Caco-2 (cell line): ENCODE results near the gene FAM53A. TPM values are rescaled to one million over a fixed set of nuclear protein-coding genes. Genes with fewer than 3 reads are reported as not detected.
A peak's percentile ranks its signal among the peaks of the same experiment; 100 is the strongest.

Source experiments
- BruUV-seq: library from RNA; stranded (reverse); fragments of 400-500 nt; replicated peaks from 2 replicates; lab custom pipeline; 2021; lab: Mats Ljungman, UMichigan
- CTCF ChIA-PET: fragments of 300-600 bp; sonication (Branson Sonifier 250); formaldehyde crosslinking; loops from one replicate; lab custom pipeline; 2022; ENCODE audit warnings: antibody characterized with exemption; lab: Charles Lee
- POLR2A ChIA-PET: fragments of 300-600 bp; sonication (Branson Sonifier 250); formaldehyde crosslinking; loops from one replicate; lab custom pipeline; 2022; ENCODE audit warnings: antibody characterized with exemption; lab: Charles Lee
- DNase-seq, 2 experiments: peaks; one replicate each; pipeline versions ENCODE4 v3.0.0 to v3.0.0-alpha.2; 2020 to 2022
- H3K27me3 ChIP-seq: replicated peaks from 2 replicates; pipeline ENCODE4 v1.6.0; 2011; ENCODE audit warnings: low read length; ENCODE audit not compliant: control insufficient read depth, insufficient read depth
- H3K36me3 ChIP-seq: 2 replicates; pipeline ENCODE4 v1.5.1; 2011; ENCODE audit warnings: low read length; ENCODE audit not compliant: control insufficient read depth, insufficient read depth
- H3K4me1 ChIP-seq: fragments of 250-450 bp; sonication (Bioruptor Pico); 2 replicates; pipeline ENCODE4 v1.5.1; 2020; ENCODE audit warnings: mild to moderate bottlenecking
- H3K4me3 ChIP-seq: 2 replicates; pipeline ENCODE4 v1.5.1; 2011; ENCODE audit warnings: low read depth, mild to moderate bottlenecking, control low read depth, low read length
- H3K9me3 ChIP-seq: fragments of 250-450 bp; sonication (Bioruptor Pico); 2 replicates; pipeline ENCODE4 v1.5.1; 2020; ENCODE audit warnings: mild to moderate bottlenecking, moderate library complexity
- H3K27ac Mint-ChIP-seq: one replicate; pipeline ENCODE4 v1.8.0; 2022; ENCODE audit warnings: mixed read lengths; ENCODE audit not compliant: unreplicated experiment
- H3K27me3 Mint-ChIP-seq: one replicate; pipeline ENCODE4 v1.8.0; 2022; ENCODE audit warnings: mixed read lengths; ENCODE audit not compliant: insufficient read depth, unreplicated experiment
- H3K36me3 Mint-ChIP-seq: one replicate; pipeline ENCODE4 v1.8.0; 2022; ENCODE audit warnings: mild to moderate bottlenecking, mixed read lengths; ENCODE audit not compliant: insufficient read depth, unreplicated experiment
- H3K4me1 Mint-ChIP-seq: one replicate; pipeline ENCODE4 v1.8.0; 2022; ENCODE audit warnings: low read depth, mixed read lengths; ENCODE audit not compliant: unreplicated experiment
- H3K4me3 Mint-ChIP-seq: one replicate; pipeline ENCODE4 v1.8.0; 2022; ENCODE audit warnings: mild to moderate bottlenecking, moderate library complexity, mixed read lengths; ENCODE audit not compliant: unreplicated experiment
- H3K9me3 Mint-ChIP-seq: one replicate; pipeline ENCODE4 v1.8.0; 2022; ENCODE audit warnings: mixed read lengths; ENCODE audit not compliant: unreplicated experiment
- CTCF ChIP-seq, 2 experiments: fragments of 200-600 bp in 1 of 2; IDR thresholded peaks; 1 replicate in 1 of 2; 2 replicates in 1 of 2; pipeline versions ENCODE4 v1.5.1 to v1.8.0; 2011 to 2022; ENCODE audit warnings: antibody characterized with exemption in 1 of 2, control low read depth in 1 of 2, inconsistent platforms in 1 of 2, low read depth in 1 of 2, low read length in 1 of 2, mild to moderate bottlenecking in 1 of 2, moderate library complexity in 1 of 2; ENCODE audit not compliant: insufficient read depth in 1 of 2, severe bottlenecking in 1 of 2, unreplicated experiment in 1 of 2
- intact Hi-C: fragments of 100-400 bp; cut with micrococcal nuclease; formaldehyde crosslinking; loops from one replicate; pipeline ENCODE4 v1.10.0; 2022; ENCODE audit not compliant: unreplicated experiment
- total RNA-seq: library from RNA; stranded (reverse); gene quantifications from 2 replicates; pipeline ENCODE4 v1.2.3, GENCODE V29; 2022

FAM53A gene
- total RNA-seq, 1 experiment from 2014 or later, result 4.1 TPM

- CTCF ChIA-PET, result interaction anchor here (1.1 kb wide), 1 partner anchor 27 kb away, joined by 3 read pairs; no protein-coding TSS in a partner anchor
- POLR2A ChIA-PET, result no interaction called here
- no TSS peak for BruUV-seq
- Histone ChIP-seq H3K9me3 (no peaks in the 10 kb centered on the region), H3K4me1 (no peaks in the 10 kb centered on the region), H3K36me3 (peaks cover 3% of the 10 kb centered on the region), H3K27me3 (no peaks in the 10 kb centered on the region), H3K4me3 (no peak overlapping the region)
- DNase-seq, result no peak
- Mint-ChIP-seq H3K36me3 (peaks cover 100% of the 10 kb centered on the region), H3K4me1 (no peaks in the 10 kb centered on the region), H3K9me3 (no peaks in the 10 kb centered on the region), H3K27ac (no peak overlapping the region), H3K4me3 (no peak overlapping the region), H3K27me3 (no peaks in the 10 kb centered on the region)
- intact Hi-C loops, result no loop called here
- no peak for TF ChIP-seq CTCF (IDR thresholded peaks at IDR 0.05; ENCODE audit: insufficient read depth in 1 of 2, low read depth in 1 of 2, low read length in 1 of 2, severe bottlenecking in 1 of 2, unreplicated experiment in 1 of 2)
Observed at GRCh38 chr4:1695913-1696312, 11.8 kb upstream of the FAM53A start.

GRCh38 chr4:1693131-1693896, 9.2 kb upstream of the FAM53A start:
- TF ChIP-seq CTCF (IDR thresholded peaks at IDR 0.05; ENCODE audit: insufficient read depth in 1 of 2, low read depth in 1 of 2, low read length in 1 of 2, severe bottlenecking in 1 of 2, unreplicated experiment in 1 of 2), result peak; percentile 82 to 87
- no peak overlapping the region for H3K4me3 ChIP-seq
- peaks cover 97% of the 10 kb centered on the region for H3K36me3 Mint-ChIP-seq
- no peak overlapping the region for H3K27ac Mint-ChIP-seq
- no peaks in the 10 kb centered on the region for H3K9me3 Mint-ChIP-seq
- no peak overlapping the region for H3K4me3 Mint-ChIP-seq
- TSS peak; percentile 60 for BruUV-seq
- no peaks in the 10 kb centered on the region for H3K9me3 ChIP-seq
- ChIA-PET CTCF (interaction anchor here (0.8 to 1.9 kb wide), 16 partner anchors 9 to 761 kb away, joined by 3 to 27 read pairs (median 6); partner anchors contain the start of genes GAK, SLBP, TACC3 and TMEM129), POLR2A (interaction anchor here (0.6 to 1.5 kb wide), 8 partner anchors 10 to 347 kb away, joined by 3 to 16 read pairs (median 4); partner anchors contain the start of genes SLBP, TACC3 and TMEM129)
- H3K36me3 ChIP-seq, result peaks cover 6% of the 10 kb centered on the region
- intact Hi-C loops, result loop anchor here (1.0 kb wide), 2 partner anchors 16 to 33 kb away; no protein-coding TSS in a partner anchor
- peak; percentile 79 to 88 for DNase-seq
- no peaks in the 10 kb centered on the region for H3K27me3 Mint-ChIP-seq
- no peaks in the 10 kb centered on the region for H3K4me1 Mint-ChIP-seq
- no peaks in the 10 kb centered on the region for H3K4me1 ChIP-seq
- H3K27me3 ChIP-seq, result no peaks in the 10 kb centered on the region

GRCh38 chr4:1691737-1692373, 7.7 kb upstream of the FAM53A start:
- no peak for DNase-seq
- H3K27ac Mint-ChIP-seq, result no peak overlapping the region
- no TSS peak for BruUV-seq
- CTCF ChIA-PET, result interaction anchor here (1.9 kb wide), 1 partner anchor 20 kb away, joined by 13 read pairs; the partner anchor contains the start of gene SLBP
- POLR2A ChIA-PET, result interaction anchor here (0.9 kb wide), 1 partner anchor 17 kb away, joined by 6 read pairs; no protein-coding TSS in a partner anchor
- H3K36me3 Mint-ChIP-seq, result peaks cover 88% of the 10 kb centered on the region
- no peaks in the 10 kb centered on the region for H3K27me3 Mint-ChIP-seq
- Histone ChIP-seq H3K4me1 (no peaks in the 10 kb centered on the region), H3K9me3 (no peaks in the 10 kb centered on the region), H3K36me3 (peaks cover 6% of the 10 kb centered on the region), H3K4me3 (no peak overlapping the region), H3K27me3 (no peaks in the 10 kb centered on the region)
- H3K4me3 Mint-ChIP-seq, result no peak overlapping the region
- no peaks in the 10 kb centered on the region for H3K4me1 Mint-ChIP-seq
- no peak for TF ChIP-seq CTCF (IDR thresholded peaks at IDR 0.05; ENCODE audit: insufficient read depth in 1 of 2, low read depth in 1 of 2, low read length in 1 of 2, severe bottlenecking in 1 of 2, unreplicated experiment in 1 of 2)
- H3K9me3 Mint-ChIP-seq, result no peaks in the 10 kb centered on the region
- intact Hi-C loops, result no loop called here
